ENCODE data around the gene PRLR.

Gene PRLR

GRCh38 chr5:35199886-35200285 lies 30.4 kb downstream of the PRLR start:
- no peak overlapping the region for H3K9ac ChIP-seq (ENCODE audit: low read length)

GRCh38 chr5:35198686-35199085 lies 31.6 kb downstream of the PRLR start:
- no peak overlapping the region for H2AFZ ChIP-seq (ENCODE audit: low read length)
- H3K9ac ChIP-seq (ENCODE audit: low read length): no peak overlapping the region
- no peak for DNase-seq
- H3K4me1 ChIP-seq (ENCODE audit: low read length): peaks cover 7% of the 10 kb centered on the region; the same call in 1 of the 2 replicates
- H3K4me3 ChIP-seq (ENCODE audit: low read length): no peak overlapping the region
- no peaks in the 10 kb centered on the region for H3K9me2 ChIP-seq (replicated peaks; ENCODE audit: insufficient read depth, low read length)
- no peaks in the 10 kb centered on the region for H3K36me3 ChIP-seq (replicated peaks; ENCODE audit: insufficient read depth, low read length)
- no peaks in the 10 kb centered on the region for H3K27me3 ChIP-seq (replicated peaks; ENCODE audit: insufficient read depth, low read length)
- no peaks in the 10 kb centered on the region for H3K9me3 ChIP-seq (replicated peaks; ENCODE audit: insufficient read depth, low read length)
- no peaks in the 10 kb centered on the region; the same call in 1 of the 2 replicates for H3F3A ChIP-seq (ENCODE audit: insufficient read depth, low read length)
- no peak overlapping the region for H3K4me2 ChIP-seq (ENCODE audit: low read depth, low read length)
- no peak for TF ChIP-seq EZH2phosphoT487 (IDR thresholded peaks at IDR 0.05; ENCODE audit: low read length)
- TF ChIP-seq, protein P1, sequence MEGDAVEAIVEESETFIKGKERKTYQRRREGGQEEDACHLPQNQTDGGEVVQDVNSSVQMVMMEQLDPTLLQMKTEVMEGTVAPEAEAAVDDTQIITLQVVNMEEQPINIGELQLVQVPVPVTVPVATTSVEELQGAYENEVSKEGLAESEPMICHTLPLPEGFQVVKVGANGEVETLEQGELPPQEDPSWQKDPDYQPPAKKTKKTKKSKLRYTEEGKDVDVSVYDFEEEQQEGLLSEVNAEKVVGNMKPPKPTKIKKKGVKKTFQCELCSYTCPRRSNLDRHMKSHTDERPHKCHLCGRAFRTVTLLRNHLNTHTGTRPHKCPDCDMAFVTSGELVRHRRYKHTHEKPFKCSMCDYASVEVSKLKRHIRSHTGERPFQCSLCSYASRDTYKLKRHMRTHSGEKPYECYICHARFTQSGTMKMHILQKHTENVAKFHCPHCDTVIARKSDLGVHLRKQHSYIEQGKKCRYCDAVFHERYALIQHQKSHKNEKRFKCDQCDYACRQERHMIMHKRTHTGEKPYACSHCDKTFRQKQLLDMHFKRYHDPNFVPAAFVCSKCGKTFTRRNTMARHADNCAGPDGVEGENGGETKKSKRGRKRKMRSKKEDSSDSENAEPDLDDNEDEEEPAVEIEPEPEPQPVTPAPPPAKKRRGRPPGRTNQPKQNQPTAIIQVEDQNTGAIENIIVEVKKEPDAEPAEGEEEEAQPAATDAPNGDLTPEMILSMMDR (IDR thresholded peaks at IDR 0.05; ENCODE audit: low read length): no peak
- TF ChIP-seq EZH2 (optimal IDR thresholded peaks at IDR 0.05; ENCODE audit: low read depth, low read length): no peak
- H3K79me2 ChIP-seq (ENCODE audit: low read length): no peaks in the 10 kb centered on the region
- no peak overlapping the region for H3K27ac ChIP-seq (ENCODE audit: low read length)
- no peaks in the 10 kb centered on the region for H4K20me1 ChIP-seq (ENCODE audit: insufficient read depth, low read length)

More at GRCh38 chr5:35199886-35200285, 30.4 kb downstream of the PRLR start:
- Histone ChIP-seq H3K27ac (ENCODE audit: low read length) (no peak overlapping the region), H2AFZ (ENCODE audit: low read length) (no peak overlapping the region), H3K4me3 (ENCODE audit: low read length) (no peak overlapping the region), H3K9me2 (replicated peaks; ENCODE audit: insufficient read depth, low read length) (no peaks in the 10 kb centered on the region), H3F3A (ENCODE audit: insufficient read depth, low read length) (no peaks in the 10 kb centered on the region), H3K36me3 (replicated peaks; ENCODE audit: insufficient read depth, low read length) (no peaks in the 10 kb centered on the region), H3K79me2 (ENCODE audit: low read length) (no peaks in the 10 kb centered on the region), H4K20me1 (ENCODE audit: insufficient read depth, low read length) (no peaks in the 10 kb centered on the region), H3K4me1 (ENCODE audit: low read length) (no peaks in the 10 kb centered on the region), H3K27me3 (replicated peaks; ENCODE audit: insufficient read depth, low read length) (no peaks in the 10 kb centered on the region), H3K4me2 (ENCODE audit: low read depth, low read length) (no peak overlapping the region), H3K9me3 (replicated peaks; ENCODE audit: insufficient read depth, low read length) (no peaks in the 10 kb centered on the region)
- DNase-seq: no peak
- TF ChIP-seq EZH2 (optimal IDR thresholded peaks at IDR 0.05; ENCODE audit: low read depth, low read length) (no peak), EZH2phosphoT487 (IDR thresholded peaks at IDR 0.05; ENCODE audit: low read length) (no peak)
- TF ChIP-seq, protein P1 (IDR thresholded peaks at IDR 0.05; ENCODE audit: low read length): no peak

DNA sequence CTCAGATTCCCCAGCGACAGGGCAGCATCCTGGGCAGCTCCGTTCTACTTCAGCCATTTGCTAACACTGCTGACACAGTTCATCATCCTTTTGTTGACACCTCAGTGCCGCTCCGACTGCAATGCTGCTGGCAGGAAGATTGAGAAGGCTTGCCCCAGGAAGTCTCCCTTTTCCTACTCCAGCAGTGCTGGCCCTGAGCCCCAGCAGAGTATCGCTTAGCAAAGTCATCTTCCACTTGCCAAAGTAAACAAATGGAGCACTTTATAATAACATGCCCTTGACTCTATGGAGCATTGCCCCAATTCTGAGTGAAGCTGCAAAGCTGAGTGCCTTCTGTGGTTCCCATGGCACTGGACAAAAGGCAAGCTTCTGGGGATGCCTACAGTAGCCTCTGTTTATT lies 32.2 kb downstream of the PRLR start:
- no peaks in the 10 kb centered on the region for H3K36me3 ChIP-seq (replicated peaks; ENCODE audit: insufficient read depth, low read length)
- H3K4me3 ChIP-seq (ENCODE audit: low read length): no peak overlapping the region
- H3K4me1 ChIP-seq (ENCODE audit: low read length): peaks cover 7% of the 10 kb centered on the region; the same call in 1 of the 2 replicates
- H3K9ac ChIP-seq (ENCODE audit: low read length): no peak overlapping the region
- H3K27me3 ChIP-seq (replicated peaks; ENCODE audit: insufficient read depth, low read length): no peaks in the 10 kb centered on the region
- no peaks in the 10 kb centered on the region for H3K79me2 ChIP-seq (ENCODE audit: low read length)
- no peak overlapping the region for H3K27ac ChIP-seq (ENCODE audit: low read length)
- H2AFZ ChIP-seq (ENCODE audit: low read length): no peak overlapping the region
- no peak for DNase-seq
- TF ChIP-seq, protein P1 (IDR thresholded peaks at IDR 0.05; ENCODE audit: low read length): no peak
- no peak for TF ChIP-seq EZH2 (optimal IDR thresholded peaks at IDR 0.05; ENCODE audit: low read depth, low read length)
- no peak for TF ChIP-seq EZH2phosphoT487 (IDR thresholded peaks at IDR 0.05; ENCODE audit: low read length)
- no peak overlapping the region for H3K4me2 ChIP-seq (ENCODE audit: low read depth, low read length)
- H3K9me2 ChIP-seq (replicated peaks; ENCODE audit: insufficient read depth, low read length): no peaks in the 10 kb centered on the region
- H4K20me1 ChIP-seq (ENCODE audit: insufficient read depth, low read length): no peaks in the 10 kb centered on the region
- H3K9me3 ChIP-seq (replicated peaks; ENCODE audit: insufficient read depth, low read length): no peaks in the 10 kb centered on the region
- no peaks in the 10 kb centered on the region; the same call in 1 of the 2 replicates for H3F3A ChIP-seq (ENCODE audit: insufficient read depth, low read length)

Measured in MM.1S (cell line).